C4-2B (cell line): ENCODE measurements around the gene MEX3A.
A peak's percentile ranks its signal among the peaks of the same experiment; 100 is the strongest.

Experiments
- H3K27ac ChIP-seq: fragments of 450-650 bp; 2 replicates; pipeline ENCODE4 v1.5.1; 2017
- CTCF ChIP-seq: fragments of 450-650 bp; conservative IDR thresholded peaks from 2 replicates; pipeline ENCODE4 v1.5.1; 2017; ENCODE audit warnings: mild to moderate bottlenecking
- ZFX ChIP-seq: fragments of 450-650 bp; IDR thresholded peaks from 2 replicates; pipeline ENCODE4 v1.6.1; 2017

MEX3A gene

GRCh38 chr1:156053768-156054499, 28.3 kb downstream of the MEX3A start, which contains the start of gene UBQLN4:
TSS of gene UBQLN4 (minus strand) at chr1:156053798. CDS start at chr1:156053701, 97 bp downstream.
- H3K27ac ChIP-seq = peak within 1 kb of the TSS; percentile 93
- TF ChIP-seq CTCF = peak; percentile 86
- TF ChIP-seq ZFX = no peak

- H3K27ac ChIP-seq = peak overlapping the region; percentile 93
- TF ChIP-seq CTCF (no peak), ZFX (no peak)
Measured at GRCh38 chr1:156052862-156053767, 29.1 kb downstream of the MEX3A start.

GRCh38 chr1:156051011-156051725, 31.1 kb downstream of the MEX3A start:
- no peak overlapping the region for H3K27ac ChIP-seq
- no peak for TF ChIP-seq ZFX
- no peak for TF ChIP-seq CTCF

GRCh38 chr1:156050376-156050775, 31.9 kb downstream of the MEX3A start:
- no peak for TF ChIP-seq ZFX
- TF ChIP-seq CTCF = no peak
- H3K27ac ChIP-seq = no peak overlapping the region

- no peak for TF ChIP-seq ZFX
- no peak for TF ChIP-seq CTCF
Measured at GRCh38 chr1:156048663-156049258, 33.5 kb downstream of the MEX3A start.

GRCh38 chr1:156045076-156045475, 37.2 kb downstream of the MEX3A start:
- H3K27ac ChIP-seq = no peak overlapping the region
- TF ChIP-seq ZFX = no peak
- TF ChIP-seq CTCF = no peak

More at GRCh38 chr1:156048663-156049258, 33.5 kb downstream of the MEX3A start:
- no peak overlapping the region for H3K27ac ChIP-seq
